Measurements from ENCODE around the gene ABI3BP. TPM values are rescaled to one million over a fixed set of nuclear protein-coding genes. Genes with fewer than 3 reads are reported as not detected.

The ABI3BP gene, protein sequence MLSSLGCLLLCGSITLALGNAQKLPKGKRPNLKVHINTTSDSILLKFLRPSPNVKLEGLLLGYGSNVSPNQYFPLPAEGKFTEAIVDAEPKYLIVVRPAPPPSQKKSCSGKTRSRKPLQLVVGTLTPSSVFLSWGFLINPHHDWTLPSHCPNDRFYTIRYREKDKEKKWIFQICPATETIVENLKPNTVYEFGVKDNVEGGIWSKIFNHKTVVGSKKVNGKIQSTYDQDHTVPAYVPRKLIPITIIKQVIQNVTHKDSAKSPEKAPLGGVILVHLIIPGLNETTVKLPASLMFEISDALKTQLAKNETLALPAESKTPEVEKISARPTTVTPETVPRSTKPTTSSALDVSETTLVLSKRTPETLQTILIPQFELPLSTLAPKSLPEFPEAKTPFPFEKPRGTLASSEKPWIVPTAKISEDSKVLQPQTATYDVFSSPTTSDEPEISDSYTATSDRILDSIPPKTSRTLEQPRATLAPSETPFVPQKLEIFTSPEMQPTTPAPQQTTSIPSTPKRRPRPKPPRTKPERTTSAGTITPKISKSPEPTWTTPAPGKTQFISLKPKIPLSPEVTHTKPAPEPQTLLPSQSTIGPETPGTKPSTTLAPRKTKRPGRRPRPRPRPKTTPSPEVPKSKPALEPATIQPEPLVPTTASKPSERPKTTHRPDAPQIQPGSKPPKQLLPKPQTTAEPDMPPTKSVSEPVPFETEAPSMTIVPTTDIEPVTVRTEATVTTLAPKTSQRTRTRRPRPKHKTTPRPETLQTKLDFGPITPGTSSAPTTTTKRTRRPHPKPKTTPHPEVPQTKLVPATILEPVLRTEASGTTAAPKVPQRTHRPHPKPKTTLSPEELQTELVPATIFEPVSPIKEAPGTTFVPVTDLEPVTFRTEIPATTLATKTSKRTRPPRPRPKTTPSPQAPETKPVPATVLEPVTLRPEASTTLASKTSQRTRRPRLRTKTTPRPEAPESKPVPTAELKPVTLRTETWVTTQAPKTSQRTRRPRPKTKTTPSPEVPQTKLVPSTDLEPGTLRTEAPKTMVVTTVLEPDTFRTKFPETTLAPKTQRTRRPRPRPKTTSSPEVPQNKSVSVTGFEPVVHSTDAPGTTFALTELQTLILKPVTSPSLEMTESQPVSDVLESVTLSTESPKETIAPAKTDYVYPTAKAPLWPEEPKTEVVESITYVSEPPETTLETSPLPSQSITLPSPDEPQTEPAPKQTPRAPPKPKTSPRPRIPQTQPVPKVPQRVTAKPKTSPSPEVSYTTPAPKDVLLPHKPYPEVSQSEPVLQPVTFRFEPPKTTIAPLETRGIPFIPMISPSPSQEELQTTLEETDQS (N-terminal part only)
- 0.75 to 2.8 TPM (median 0.99 TPM) in 5 replicates for total RNA-seq (2022; extraction: Qiagen RNA extraction; ENCODE audit: low read depth)

DNA sequence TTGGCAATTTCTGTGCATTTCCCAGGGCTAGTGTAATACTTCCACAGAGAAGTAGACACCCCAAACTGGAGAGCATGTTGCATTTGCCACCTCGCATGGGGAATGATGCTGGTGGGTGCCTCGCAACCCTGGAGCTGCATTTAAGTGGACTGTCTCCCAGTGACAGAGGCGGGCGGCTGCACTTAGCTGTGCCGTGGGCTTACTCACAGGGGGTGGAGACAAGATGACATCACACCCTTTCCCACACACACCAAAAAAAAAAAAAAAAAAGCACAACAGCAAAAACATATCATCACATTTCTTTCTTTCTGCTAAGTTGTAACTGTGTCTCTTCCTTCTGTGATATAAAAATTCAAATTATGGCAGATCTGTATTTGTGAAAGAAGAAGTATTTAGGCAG lies at the start of gene ABI3BP:
Gene ABI3BP (minus strand): TSS at position 113 of the 400 bp plus-strand sequence. CDS start 37 bp downstream, at position 76.

DNA sequence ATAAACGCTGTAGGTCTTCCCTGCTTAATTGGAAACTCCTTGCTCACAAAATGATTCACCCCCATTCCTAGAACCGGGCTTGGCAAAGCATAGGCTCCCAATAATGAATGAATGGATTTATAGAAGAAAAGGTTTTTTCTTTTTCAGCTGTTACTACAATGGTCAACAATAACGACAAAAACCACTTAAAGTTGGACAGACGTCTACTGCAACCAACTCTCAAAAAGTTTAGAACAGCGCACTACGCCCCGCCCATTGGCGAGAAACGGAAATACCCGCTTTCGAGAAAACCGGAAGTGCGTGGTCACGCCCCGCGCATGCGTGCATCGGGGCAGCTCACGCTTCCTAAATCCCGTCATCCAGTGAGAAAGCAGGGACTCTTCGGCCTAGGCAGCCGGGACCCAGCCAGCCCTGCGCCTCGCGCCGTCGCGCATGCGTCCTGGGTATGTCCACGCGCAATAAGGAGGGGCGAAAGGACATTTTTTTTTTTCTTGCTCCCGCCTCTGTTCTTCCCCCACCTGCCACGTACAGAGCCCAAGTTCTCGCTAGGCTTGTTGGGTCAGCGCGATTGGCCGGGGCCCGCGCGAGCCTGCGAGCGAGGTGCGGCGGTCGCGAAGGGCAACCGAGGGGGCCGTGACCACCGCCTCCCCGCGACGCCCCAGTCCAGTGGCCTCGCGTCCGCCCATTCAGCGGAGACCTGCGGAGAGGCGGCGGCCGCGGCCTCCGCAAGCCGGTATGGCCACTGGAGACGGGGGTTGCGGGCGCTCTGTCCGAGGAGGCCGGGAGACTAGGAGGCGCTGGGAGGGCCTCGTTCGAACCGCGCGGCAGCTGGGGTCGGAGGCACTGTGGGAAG lies 284.0 kb downstream of the ABI3BP start, which contains the start of gene TFG:
Gene TFG (plus strand): TSS at position 506 of the 853 bp plus-strand sequence. CDS start 4,192 bp downstream, outside the sequence.

